Amniotic epithelial cell (primary cell): ENCODE results near the gene NEURL1.
"Not testable (repeated sequence)": the region's sequence is repeated elsewhere in the genome, so short reads cannot be mapped to it uniquely, and the experiment has no call there.

Experiments
- DNase-seq: peaks from one replicate; pipeline ENCODE4 v3.0.0-alpha.2; 2010; ENCODE audit warnings: low read depth

Gene NEURL1

DNA sequence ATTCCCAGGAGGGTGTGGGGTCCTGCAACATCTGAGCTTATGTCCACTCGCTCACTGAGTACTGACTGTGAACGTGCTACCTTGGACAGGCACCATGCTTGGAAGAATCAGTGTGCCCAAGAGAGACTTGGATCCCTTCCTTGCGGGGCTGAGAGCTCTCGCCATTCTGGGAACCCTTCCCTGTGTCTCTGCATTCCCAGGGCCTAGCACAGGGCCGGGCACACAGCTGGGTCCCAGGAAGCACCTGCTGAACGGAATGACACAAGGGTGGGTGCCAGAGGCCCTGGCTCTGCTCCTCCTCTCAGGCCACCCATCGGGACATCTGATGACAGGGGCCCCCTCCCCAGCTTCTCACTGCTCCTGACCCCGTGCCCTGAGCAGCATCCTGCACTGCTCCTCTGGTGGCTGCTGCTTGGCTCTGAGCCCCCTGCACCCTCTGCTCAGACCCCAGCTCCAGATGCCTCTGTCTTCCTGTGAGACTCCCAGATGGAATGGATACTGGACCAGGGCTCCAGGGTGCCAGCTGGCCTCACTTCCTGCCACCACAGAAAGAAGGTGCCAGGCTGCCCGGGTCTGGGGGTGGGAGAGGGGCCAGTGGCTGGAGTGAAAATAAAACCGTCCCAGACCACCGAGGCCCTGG, 129.6 kb downstream of the NEURL1 start:
- DNase-seq, result no peak

DNA sequence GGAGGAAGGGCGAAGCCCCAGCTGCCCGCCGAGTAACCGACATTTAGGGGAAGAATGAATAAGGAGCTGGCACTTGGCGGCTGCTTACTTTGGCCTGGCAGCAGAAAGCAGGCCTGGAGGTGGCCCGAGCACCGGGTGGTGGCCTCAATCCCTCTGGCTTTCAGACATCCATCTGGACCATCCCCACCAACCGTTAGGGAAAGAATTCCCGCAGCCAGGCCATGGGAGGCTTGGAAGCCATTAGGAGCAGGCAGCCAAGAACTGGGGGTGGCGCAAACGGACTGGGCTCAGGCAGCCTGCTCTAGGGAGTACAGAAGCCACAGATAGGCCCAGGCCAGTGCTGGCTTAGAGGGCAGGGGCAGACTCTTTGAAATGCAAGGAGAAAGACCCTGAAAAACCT, 132.7 kb downstream of the NEURL1 start:
- no peak for DNase-seq

DNA sequence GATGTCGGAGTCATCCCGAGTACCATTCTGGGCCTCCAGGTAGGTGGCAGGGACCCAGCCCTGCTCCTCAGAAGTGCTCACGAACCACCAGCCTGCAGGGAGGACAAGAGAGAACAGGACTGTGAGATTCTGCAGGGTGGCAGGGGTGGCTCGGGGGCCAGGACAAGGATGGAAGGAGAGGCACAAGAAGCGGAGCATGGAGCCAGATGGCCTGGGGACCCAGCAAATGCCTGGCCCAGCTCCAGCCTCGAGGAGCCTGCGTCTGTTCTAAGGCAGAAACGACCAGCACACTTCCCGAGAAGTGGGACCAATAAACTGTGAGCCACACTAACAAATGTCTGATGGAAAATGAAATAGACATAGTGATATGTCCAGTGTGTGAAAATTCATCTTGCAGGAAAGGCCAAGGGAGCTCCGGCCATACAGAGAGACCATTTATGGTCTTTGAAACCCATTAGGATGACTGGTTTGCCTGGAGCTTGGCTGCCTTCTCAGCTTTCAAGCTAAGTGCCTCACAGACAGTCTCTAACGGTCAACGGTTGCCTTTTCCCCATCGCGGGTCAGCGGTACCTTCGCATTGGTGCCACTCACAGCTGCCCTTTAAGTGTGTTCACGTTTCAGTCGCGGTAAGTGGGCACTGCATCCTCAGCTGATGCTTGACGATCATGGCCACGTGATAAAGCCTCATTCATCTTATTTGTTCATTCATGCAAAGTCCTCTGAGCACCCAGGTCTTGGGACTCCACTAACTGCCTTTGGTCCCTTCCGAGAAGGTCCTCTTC, 133.8 kb downstream of the NEURL1 start:
- DNase-seq, result no peak

DNA sequence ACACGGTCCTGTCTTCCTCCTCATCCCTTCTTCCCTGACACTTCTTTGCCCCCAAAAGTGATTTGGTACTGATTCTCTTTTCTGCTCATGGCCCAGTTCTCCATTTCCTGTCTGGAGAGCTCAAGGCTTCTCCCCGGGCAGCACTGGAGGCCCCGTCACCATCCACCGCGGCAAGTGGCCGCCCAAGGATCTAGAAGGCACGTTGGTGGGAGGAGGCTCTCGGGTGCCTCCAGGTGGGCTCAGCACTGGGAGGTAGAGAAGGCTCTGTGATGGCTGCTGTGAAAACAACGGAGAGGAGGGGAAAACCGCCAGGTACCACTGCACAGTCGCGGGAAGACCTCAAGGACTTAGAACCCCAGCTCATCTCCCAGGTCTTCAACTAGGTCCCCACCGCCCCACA, 134.4 kb downstream of the NEURL1 start:
- no peak for DNase-seq

DNA sequence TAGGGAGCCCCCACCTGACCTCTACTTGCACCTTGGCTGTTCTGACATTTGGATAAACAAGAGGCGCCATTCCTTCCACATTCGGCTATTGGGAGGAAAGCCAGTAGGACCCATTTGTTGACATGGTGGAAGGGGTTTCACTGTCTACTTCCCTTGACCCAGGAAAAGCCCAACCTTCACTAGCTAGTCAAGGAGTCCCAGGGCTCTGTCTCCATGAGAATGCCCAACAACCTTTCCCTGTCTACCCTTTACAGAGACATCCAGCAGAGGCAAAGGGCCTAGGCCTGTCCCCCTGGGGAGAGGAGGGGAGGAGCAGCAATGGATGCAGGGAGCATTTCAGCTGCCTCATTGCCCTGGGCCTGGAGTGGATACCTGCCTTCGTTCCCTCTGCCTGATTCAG, 136.1 kb downstream of the NEURL1 start:
- no peak for DNase-seq

DNA sequence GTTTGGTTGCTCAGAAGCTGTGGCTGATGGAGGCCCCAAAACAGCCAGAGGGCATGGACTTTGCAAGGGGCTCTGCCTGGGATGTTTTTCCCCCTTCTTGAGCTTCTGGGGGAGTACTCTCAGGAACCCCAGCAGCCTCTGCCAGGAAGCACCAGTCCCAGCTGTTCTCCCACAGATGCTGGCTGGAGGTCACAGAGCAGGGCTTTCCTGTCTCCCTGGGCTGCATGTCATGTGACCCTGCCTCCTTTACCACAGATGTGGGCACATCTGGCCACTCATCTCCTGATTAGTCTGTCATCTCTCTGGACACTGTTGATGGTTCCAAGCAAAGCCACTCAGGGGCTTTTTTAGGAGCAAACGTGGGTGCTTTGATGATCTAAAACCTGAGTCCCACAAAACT, 136.7 kb downstream of the NEURL1 start:
- no peak for DNase-seq

DNA sequence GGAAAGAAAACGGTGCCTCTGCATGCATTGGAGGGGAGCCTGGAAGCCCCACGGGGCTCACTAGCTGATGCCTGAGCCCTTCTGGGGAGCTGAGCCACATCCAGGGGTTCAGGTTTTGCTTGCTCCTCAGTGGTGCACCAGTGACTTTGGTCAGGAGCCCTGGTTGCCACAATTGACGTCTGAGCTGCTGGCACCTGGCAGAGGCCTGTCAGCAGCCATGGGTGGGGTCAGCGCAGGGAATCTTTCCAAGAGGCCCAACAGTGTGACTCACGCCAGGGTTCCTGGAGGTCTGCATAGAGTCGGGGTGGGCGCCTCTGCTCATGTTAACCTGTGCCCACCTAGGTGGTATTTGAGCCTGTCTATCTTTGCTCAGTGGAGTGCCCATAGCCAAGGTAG, 138.7 kb downstream of the NEURL1 start:
- no peak for DNase-seq

DNA sequence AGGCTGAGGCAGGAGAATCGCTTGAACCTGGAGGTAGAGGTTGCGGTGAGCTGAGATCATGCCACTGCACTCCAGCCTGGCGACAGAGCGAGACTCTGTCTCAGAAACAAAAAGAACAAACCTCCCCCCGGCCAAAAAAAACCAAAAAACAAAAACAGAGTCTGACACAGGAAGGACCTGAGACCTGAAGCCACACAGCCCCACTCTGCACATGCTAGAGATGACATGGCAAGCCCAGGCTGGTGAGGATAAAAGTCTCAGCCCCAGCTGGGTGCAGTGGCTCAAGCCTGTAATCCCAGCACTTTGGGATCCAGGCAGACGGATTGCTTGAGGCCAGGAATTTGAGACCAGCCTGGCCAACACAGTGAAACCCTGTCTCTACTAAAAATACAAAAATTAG, 139.4 kb downstream of the NEURL1 start:
- DNase-seq, result not testable (repeated sequence)

DNA sequence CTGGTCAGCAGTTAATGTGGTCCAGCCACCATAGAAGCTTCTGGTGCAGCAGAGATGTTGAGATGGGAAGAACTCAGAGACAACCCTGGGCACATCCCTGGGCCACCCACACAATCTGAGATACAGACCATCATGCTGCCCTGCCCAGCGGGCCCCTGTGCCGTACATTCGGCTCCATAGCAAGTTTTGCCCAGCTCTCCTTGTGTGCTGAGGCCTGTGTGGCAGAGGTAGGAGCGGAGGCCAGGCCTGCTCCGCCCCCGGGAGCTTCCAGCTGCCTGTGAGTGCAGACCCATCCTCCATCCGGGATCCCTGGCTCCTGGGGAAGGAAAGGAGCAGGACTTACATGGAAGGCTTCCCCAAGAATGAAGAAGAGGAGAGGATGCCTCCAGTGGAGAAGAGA, 140.3 kb downstream of the NEURL1 start:
- DNase-seq, result no peak

DNA sequence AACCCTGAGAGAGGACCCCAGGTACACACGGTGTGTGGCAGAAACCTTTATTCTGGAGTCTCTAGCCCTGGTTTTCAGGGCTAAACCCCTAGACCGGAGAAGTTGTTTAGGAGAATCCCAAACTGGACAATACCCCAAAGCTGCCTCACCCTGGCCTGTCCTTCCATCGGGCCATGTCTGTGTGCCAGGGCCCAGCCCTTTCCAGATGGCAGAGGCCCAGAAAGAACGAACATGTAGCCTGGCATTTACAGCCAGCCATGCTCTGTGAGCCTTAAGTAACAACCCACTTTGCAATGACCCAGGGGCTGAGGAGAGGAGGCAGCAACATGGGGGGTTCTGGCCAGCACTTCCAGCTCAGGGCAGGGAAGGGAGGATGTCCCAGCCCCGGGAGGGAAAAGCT, 142.1 kb downstream of the NEURL1 start:
- no peak for DNase-seq

DNA sequence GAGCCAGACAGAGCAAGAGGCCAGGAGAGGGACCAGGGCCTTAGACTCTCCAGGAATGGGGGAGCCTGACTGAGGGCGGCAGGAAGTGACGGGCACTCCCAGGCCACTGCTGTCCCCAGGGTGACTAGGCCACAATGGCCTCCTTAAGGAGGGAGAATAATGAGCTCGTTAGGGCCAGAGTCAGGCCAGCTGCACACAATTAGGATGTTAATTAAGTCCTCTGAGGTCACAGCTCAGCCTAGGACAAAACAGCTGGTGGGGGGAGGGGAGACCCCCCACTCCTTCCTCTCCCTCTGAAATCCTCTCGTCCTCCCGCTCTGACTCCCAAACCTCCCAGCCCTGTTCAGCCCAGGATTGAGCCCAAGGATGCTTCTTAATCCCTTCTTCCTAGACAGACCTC, 143.0 kb downstream of the NEURL1 start:
- DNase-seq, result no peak

DNA sequence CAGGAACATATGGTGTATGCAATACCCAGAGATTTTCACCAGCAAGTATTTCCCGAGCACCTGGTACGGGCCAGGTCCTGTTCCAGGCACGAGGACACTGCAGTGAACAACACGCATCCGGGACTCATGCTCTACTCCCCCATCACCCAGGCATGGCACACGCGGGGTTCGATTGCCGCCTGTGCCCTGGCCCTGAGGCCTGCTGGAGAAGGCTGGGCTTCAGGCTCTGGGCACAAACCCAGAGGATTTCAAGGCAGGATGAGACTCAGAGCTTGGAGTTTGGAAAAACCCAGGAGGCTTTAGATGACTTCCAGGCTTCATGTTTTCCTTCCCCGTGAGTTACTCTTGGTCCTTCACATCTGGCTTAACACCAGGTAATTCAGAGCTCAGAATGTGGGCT, 143.5 kb downstream of the NEURL1 start:
- DNase-seq, result no peak

DNA sequence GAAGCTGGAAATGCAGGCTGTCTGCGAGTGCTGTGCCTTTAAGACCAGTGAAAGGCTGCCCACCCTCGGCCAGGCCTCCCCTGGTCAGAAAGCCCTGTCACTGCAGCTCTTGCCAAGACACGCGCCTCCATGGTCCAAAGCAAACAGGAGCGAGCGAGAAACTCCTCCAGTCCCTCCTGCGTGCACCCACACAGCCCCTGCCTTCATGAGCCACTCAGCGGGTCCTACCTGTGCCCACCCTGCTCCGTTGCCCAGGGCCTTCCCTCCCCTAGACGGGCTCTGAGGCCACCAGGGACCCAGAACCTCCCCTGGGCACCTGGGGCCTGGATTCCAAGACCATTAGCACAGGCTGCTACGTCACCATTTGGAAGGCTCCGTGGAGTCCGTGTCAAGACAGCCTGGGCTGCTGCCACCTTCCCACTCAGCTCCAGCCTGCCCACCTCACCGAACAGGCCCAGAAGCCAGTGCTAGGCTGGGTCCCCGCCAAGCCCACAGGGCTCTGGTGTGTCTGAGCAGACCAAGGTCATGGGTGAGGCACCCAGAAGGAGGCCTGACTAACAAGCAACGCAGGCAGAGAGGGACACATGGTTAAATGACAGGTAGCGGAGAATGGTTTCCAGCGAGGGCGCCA, 144.5 kb downstream of the NEURL1 start:
- DNase-seq, result peak; percentile 36

DNA sequence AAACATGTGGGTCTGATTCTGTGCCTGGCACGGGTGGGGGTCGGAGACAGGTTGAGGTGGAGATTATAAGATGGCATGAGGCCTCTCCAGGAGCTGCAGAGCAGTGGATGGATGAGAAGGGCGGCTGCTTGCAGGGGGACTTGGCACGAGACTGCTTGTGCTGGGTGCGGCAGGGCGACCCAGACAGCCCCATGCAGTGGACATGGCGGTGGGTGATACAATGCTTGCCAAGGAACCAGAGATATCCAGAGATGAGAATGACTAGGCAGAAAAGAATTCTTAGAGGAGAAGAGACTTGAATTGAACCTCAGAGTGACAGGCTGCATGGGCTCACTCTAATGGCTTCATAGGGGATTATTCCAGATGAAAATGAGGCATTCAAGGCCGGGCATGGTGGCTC, 145.4 kb downstream of the NEURL1 start:
- peak; percentile 32 for DNase-seq

DNA sequence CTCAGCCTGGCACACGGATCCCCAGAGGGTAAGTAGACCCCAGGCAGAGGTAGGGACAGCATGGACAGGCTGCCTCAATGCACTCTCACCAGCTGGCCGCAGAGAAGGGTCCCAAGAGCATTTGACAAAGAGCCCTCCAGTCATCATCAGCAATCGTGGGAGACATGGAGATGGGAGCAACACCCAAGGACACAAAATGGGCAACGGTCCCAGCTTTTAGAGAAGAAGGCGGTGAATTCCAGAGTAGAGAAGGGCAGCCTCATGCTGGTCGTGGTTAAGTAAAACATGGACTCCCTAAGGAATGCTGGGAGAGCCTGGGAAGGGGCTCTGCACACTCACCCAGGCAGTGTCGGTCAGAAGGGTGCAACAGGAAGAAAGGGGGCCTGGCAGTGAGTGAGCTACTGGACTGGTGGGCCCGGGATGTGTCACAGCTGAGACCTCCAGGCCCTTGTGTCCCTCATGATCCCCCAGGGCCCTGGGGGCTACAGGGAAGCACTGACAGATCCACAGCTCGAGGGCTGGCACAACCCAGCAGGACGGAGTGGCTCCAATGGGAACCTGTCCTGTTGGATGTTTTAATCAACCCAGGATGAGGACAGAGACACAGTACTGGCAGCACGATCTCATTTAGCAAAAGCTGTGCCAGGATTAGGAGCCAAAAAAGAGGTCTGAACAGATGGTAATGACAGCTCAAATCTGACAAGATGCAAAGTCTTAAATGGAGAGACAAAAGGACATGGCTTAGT, 147.1 kb downstream of the NEURL1 start:
- peak; percentile 32 for DNase-seq

DNA sequence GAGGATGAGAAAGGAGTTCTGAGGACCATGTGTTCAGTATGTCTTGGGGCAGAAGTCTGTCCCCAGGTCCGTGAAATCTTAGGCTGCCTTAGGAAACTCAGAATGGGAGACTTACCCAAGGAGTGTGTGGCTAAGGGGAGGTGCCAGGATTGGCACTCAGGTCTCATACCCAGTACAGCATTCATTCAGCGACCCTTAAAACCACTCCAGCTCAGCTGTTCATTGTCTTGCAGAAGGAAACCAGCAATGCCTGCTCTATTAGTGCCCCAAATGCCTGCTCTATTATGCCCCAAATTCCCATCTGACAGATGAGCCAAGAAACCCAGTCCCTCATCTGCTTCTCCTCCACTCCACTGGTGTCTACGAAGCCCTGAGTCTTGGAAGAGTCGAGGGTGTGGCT, 147.8 kb downstream of the NEURL1 start:
- no peak for DNase-seq
